Measurements from ENCODE around the gene LCNL1.

- TF ChIP-seq, protein P1, sequence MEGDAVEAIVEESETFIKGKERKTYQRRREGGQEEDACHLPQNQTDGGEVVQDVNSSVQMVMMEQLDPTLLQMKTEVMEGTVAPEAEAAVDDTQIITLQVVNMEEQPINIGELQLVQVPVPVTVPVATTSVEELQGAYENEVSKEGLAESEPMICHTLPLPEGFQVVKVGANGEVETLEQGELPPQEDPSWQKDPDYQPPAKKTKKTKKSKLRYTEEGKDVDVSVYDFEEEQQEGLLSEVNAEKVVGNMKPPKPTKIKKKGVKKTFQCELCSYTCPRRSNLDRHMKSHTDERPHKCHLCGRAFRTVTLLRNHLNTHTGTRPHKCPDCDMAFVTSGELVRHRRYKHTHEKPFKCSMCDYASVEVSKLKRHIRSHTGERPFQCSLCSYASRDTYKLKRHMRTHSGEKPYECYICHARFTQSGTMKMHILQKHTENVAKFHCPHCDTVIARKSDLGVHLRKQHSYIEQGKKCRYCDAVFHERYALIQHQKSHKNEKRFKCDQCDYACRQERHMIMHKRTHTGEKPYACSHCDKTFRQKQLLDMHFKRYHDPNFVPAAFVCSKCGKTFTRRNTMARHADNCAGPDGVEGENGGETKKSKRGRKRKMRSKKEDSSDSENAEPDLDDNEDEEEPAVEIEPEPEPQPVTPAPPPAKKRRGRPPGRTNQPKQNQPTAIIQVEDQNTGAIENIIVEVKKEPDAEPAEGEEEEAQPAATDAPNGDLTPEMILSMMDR (conservative IDR thresholded peaks at IDR 0.05) = no peak
- TF ChIP-seq EZH2 (IDR thresholded peaks at IDR 0.05; ENCODE audit: low read depth) = no peak
Measured at GRCh38 chr9:136950656-136951276, 32.0 kb upstream of the LCNL1 start.
